ENCODE measurements around the gene SPPL2B.
"Not testable (repeated sequence)": the region's sequence is repeated elsewhere in the genome, so short reads cannot be mapped to it uniquely, and the experiment has no call there.

The SPPL2B gene

DNA sequence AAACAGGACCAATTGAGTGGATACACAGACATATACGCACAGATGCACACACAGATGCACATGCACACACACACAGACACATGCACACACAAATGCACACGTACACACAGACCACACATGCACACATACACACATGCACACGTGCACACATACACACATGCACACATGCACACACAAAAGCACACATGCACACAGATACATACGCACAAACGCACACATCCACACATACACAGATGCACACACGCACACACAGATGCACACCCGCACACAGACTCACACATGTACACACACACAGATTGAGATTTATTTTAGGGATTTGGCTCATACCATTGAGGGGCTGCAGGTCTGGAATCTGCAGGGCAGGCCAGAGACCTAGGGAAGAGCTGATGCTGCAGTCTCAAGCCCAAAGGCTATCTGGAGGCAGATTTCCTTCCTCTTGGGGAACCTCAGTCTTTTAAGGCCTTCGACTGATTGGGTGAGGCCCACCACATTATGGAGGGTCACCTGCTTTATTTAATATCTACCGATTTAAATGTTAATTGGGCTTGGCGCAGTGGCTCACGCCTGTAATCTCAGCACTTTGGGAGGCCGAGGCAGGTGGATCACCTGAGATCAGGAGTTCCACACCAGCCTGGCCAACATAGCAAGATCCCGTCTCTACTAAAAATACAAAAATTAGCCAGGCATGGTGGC lies 54.2 kb downstream of the SPPL2B start:
- no peak for DNase-seq (ENCODE audit: low read depth)

DNA sequence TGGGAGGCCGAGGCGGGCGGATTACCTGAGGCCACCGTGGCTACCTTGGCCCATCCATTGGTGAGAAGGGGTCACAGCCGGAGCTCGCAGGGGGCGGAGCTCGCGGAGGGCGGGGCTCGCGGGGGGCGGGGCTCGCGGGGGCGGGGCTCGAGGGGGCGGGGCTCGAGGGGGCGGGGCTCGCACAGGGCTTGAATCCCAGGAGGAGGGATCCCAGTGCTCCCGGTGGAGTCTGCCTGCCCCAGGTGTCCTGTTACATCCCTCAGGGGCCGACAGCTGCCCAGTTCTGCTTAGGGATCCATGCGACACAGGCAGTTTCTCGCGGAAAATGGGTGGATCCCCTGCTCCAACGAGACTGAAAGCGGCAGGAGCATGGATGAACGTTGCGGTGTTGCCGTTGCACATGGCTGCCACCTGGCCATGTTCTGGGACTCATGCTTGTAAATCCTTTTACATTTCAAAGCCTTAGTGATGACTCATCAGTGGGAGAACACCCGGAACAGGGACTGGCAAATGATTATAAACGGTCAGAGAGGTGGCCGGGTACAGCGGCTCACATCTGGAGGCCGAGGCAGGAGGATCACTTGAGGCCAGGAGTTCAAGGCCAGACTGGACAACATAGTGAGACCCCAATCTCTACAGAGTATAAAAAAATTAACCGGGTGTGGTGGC lies 56.7 kb downstream of the SPPL2B start:
- DNase-seq (ENCODE audit: low read depth): no peak

DNA sequence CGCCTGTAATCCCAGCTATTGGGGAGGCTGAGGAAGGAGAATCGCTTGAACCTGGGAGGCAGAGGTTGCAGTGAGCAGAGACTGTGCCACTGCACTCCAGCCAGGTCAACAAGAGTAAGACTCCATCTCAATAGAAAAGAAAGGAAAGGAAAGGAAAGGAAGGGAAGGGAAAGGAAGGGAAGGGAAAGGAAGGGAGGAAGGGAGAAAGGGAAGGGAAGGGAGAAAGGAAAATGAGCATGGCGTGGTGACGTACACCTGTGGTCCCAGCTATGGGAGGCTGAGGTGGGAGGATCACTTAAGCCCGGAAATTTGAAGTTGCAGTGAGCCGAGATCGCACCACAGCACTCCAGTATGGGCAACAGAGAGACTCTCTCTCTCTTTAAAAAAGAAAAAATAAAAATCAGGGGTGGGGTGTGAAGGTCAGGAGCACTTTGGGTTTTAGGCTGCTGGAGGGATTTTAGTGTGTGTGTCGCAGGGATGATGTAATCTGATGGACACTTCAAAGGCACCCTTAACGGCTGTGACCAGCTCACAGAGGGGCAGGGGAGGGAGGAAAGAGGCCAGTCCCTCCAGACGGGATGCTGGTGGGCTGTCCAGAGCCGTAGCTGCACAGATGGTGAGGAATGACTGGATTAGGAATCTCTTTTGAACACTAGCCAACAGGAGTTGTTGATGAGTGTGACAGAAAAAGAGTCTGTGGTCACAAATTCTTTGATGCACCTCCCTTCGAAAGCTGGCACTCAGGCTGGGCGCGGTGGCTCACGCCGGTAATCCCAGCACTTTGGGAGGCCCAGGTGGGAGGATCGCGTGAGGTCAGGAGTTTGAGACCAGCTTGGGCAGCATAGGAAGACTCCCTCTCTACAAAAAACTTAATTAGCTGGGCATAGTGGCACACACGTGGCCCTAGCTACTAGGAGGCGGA lies 59.1 kb downstream of the SPPL2B start:
- no peak for DNase-seq (ENCODE audit: low read depth)

DNA sequence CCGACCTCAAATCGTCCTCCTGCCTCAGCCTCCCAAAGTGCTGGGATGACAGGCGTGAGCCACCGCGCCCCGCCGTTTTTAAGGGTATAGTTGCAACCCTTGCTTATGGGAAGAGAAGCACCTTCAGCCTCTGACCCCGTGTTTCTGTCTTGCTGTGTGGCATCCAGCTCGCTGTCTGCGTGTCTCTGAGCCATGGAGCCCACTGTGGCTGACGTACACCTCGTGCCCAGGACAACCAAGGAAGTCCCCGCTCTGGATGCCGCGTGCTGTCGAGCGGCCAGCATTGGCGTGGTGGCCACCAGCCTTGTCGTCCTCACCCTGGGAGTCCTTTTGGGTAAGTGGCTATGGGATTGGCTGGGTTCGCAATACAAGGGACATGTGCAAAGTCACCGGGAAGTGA lies 61.1 kb downstream of the SPPL2B start:
- DNase-seq (ENCODE audit: low read depth): no peak

DNA sequence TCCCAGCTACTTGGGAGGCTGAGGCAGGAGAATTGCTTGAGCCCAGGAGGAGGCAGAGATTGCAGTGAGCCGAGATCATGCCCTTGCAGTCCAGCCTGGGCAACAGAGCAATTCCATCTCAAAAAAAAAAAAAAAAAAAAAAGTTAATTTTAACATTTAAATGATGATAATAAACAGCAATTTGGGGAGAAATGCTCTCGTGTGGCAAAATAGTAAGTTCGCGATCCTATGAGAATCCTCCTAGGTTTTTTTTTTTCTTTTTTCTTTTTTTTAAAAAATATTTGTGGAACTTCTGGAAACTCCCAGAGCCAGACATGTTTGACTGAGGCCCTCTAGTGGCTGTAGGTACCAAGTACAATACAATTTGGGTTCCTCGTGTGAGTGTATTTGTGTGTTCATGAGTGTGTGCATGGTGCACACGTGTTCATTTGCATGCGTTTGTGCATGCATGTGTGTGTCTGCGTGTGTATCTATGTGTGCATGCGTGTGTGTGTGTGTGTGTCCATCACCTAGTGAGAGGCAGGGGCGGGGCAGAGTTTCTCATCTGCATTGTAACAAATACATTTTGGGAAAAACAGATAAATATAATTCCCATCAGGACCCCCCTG lies 62.7 kb downstream of the SPPL2B start:
- peak; percentile 54 for DNase-seq (ENCODE audit: low read depth)

DNA sequence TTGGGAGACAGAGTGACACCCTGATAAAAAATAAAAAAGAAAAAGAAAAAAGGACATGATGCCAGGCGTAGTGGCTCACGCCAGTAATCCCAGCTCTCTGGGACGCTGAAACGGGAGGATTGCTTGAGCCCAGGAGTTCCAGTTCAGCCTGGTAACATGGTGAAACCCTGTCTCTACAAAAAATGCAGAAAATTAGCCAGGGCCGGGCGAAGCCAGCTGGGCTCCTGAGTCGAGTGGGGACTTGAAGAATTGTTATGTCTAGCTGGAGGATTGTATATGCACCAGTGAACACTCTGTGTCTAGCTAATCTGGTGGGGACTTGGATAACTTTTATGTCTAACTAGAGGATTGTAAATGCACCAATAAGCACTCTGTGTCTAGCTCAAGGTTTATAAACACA lies 63.9 kb downstream of the SPPL2B start:
- no peak for DNase-seq (ENCODE audit: low read depth)

DNA sequence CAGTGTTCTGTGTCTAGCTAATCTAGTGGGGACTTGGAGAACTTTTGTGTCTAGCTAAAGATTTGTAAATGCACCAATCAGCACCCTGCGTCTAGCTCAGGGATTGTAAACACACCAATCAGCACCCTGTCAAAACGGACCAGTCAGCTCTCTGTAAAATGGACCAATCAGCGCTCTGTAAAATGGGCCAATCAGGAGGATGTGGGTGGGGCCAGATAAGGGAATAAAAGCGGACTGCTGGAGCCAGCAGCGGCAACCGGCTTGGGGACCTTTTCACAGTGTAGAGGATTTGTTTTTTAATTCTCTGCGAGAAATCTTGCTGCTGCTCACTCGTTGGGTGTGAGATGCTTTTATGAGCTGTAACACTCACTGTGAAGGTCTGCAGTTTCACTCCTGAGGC lies 64.4 kb downstream of the SPPL2B start:
- DNase-seq (ENCODE audit: low read depth): not testable (repeated sequence)

DNA sequence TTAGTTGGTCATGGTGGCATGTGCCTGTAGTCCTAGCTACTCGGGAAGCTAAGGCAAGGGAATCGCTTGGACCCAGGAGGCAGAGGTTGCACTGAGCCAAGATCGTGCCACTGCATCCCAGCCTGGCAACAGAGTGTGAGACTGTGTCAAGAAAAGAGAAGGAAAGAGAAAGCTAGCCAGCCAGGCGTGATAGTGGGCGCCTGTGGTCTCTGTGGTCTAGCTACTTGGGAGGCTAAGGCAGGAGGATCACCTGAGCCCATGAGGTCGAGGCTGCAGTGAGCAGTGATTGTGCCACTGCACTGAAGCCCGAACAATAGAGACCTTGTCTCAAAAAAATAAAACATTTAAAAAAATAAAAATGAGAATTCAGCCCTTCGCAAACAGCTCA lies 65.6 kb downstream of the SPPL2B start:
- no peak for DNase-seq (ENCODE audit: low read depth)

DNA sequence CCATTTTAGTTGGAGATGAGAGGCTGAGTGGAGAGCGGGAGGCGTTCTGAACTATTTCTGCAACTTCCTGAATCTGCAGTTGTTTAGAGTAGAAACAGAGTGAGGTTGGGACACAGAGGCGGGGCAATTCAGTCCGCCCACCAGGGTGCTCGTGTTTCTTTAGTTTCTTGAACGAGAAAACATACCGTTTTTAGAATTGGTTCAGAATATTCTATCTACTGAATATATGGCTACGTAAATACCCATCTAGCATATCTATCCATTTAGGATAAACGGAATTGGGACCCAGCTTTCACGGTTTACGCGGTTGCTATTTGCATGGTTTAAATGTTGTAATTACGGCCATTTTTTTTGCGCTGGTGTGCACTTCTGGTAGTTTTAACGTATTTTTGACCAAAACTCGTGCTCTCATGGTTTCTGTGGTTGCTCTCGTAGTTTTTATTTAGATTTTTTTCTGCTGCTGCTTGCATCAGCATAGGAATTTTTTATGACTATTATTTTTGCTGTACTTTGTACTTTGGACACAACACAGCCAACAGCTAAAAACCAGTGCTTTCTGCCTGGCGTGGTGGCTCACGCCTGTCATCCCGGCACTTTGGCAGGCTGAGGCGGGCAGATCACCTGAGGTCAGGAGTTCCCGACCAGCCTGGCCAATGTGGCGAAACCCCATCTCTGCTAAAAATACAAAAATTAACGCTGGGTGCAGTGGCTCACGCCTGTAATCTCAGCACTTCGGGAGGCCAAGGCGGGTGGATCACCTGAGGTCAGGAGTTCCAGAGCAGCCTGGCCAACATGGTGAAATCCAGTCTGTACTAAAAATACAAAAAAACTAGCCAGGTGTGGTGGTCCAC lies 66.2 kb downstream of the SPPL2B start:
- no peak for DNase-seq (ENCODE audit: low read depth)

DNA sequence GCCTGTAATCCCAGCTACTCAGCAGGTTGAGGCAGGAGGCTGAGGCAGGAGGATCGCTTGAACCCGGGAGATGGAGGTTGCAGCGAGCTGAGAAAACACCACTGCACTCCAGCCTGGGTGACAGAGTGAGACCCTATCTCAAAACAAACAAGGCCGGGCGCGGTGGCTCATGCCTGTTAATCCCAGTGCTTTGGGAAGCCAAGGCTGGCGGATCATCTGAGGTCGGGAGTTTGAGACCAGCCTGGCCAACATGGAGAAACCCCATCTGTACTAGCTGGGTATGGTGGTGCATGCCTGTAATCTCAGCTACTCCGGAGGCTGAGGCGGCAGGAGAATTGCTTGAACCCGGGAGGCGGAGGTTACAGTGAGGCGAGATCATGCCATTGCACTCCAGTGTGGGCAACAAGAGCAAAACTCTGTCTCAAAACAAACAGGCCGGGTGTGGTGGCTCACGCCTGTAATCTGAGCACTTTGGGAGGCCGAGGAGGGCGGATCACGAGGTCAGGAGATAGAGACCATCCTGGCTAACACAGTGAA lies 66.9 kb downstream of the SPPL2B start:
- DNase-seq (ENCODE audit: low read depth): not testable (repeated sequence)

DNA sequence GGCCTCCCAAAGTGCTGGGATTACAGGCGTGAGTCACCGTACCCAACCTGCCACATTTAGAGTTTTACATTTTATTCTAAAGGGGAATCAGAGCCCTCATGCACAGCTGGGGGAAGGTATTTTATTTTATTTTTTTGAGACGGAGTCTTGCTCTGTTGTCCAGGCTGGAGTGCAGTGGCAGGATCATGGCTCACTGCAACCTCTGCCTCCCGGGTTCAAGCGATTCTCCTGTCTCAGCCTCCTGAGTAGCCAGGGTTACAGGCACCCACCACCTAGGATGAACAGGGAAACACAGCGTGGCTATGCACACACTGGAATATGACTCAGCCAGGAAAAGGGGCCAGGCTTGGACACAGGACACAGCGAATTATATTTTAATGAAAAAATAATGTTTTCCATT lies 68.7 kb downstream of the SPPL2B start:
- DNase-seq (ENCODE audit: low read depth): not testable (repeated sequence)

DNA sequence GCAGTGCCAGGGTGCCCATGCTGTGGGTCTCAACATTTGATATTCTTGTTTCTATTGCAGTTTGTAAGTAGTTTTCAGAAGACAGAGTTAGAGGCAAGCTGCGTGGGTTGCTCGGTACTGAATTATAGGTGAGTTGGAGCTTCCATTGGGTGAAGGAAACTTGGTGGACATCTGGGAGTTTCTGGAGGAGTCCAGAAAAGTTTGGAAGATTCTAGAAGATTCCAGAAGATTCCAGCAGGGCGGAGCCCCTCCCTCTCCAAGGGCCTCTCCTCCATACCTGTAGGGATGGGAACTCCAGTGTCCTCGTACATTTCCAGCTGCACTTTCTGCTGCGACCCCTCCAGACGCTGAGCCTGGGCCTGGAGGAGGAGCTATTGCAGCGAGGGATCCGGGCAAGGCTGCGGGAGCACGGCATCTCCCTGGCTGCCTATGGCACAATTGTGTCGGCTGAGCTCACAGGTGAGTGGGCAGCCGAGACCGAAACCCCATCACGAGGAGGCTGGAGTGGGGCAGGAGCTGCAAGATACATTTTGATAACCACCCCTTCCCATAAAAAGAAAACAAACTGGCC lies 70.3 kb downstream of the SPPL2B start:
- DNase-seq (ENCODE audit: low read depth): no peak

DNA sequence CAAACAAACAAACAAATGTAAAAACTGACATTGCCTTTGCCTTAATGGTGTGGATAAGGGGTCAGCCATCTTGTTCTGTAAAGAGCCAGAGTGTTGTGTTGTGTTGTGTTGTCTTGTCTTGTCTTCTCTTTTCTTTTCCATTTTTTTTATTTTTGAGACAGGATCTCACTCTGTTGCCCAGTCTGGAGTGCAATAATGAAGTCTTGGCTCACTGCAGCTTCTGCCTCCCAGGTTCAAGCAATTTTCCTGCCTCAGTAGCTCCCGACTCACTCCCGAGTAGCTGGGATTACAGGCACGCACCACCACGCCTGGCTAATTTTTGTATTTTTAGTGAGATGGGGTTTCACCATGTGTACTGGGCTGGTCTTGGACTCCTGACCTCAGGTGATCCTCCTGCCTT lies 71.1 kb downstream of the SPPL2B start:
- no peak for DNase-seq (ENCODE audit: low read depth)
